Measurements from ENCODE around the gene PYGB.

PYGB gene

DNA sequence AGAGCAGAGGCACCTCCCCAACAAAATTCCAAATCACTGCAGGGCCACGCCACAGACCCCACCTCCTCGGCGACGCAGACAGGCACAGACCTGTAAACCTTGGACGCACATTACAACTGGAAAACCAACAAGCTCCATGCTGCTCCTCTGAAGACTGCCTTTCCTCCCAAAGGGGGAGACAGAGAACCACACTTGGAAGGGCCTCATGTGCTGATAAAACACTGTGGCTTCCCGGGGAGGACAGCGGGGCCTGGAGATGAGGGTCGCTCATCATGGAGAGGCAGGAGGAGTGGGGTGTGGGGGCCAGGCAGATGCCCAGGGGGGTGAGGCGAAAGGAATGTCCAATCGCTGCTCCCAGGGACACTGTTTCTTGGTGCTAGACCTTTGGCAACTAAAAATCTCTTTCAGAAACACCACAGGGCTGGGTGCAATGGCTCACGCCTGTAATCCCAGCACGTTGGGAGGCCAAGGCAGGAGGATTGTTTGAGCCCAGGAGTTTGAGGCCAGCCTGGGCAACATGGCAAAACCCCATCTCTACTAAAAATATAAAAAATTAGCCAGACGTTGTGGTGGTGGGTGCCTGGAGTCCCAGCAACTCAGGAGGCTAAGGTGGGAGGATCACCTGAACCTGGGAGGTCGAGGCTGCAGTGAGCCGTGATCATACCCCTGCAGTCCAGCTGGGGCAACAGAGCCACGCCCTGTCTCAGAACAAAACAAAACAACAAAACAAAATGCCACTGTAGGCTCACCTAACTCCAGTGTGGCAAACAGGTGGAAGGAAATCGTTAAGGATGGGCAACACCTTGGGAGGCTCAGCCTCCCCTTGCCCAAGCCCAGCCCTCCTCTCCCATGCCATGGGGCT lies 88.9 kb downstream of the PYGB start:
- DNase-seq (ENCODE audit: low read depth), result peak; percentile 32

DNA sequence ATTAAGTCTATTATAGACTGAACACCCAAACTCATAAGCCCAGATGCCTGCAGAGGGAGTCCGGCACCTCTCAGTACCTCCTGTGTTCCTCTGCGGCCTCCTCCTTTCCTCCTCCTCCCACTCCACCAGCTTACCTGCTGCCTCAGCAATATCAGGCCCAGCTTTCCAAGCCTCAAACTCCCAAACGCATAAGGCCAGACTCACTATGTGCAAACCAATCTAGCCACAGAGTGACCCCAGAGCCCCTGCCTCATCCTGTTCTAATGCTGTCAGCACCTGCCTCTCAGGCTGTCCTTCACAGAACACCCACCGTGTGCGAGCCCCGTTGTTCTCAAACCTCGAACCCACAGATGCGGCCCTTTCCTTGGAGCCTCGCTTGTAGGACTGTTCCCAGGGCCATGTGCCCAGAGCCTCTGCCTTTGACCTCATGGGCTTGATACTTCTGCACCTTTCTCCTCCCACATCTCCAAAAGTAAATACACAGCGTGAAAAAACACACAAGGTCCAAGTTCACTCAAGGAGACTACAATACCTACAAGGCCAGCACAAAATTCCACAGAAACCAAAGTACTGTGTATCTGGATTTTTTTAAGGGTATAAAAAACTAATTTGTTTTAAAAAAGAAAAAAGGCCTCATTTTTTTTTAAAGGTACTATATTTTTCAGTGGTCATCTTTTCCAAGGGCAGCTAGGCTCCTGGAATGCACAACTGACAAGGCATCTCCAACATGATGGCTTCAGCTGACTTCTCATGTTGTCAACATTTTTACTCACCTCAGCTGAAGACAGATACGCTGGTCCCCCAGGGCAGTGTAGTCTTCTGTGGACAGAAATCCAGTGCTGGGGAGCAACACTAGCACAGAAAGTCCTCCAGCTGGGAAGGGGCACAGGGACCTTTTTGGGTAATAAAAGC lies 90.5 kb downstream of the PYGB start:
- no peak for DNase-seq (ENCODE audit: low read depth)

DNA sequence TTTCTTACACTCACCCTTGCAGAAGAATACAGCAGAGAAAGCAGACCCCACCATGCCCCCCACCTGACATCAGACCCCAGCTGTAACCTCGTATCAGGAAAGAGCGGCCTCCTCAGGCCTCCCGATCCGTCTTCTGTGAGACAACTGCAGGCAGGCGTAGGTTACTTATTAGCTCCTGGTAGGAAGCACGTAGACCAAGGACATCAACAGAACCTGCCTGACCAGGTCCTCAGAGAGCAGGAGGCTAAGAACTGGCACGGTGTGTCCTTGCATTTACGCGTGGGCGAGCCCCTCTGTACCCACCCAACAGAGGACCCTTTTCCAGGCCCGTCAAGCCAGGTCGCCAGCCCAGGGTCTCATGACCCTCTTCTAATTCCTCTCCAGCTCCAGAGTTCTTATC lies 91.7 kb downstream of the PYGB start:
- no peak for DNase-seq (ENCODE audit: low read depth)

DNA sequence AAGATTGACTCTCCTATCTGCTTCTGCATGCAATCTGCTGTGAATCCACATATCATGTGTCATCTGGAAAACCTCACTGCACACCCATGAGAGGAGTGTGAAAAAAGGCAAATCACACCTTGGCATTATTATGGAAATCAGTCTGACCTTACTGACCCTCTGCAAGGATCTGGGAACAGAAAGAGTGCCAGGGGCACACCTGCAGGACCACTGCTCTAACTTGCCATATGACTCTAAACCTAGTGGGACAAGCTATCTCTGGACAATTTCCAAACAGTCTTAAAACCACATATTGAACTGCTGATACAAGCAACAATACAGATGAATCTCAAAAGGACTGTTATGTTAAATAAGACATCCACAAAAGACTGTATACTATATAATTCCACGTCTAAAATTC lies 92.5 kb downstream of the PYGB start:
- no peak for DNase-seq (ENCODE audit: low read depth)

- DNase-seq (ENCODE audit: low read depth), result no peak
These were observed 94.1 kb downstream of the PYGB start for GRCh38 chr20:25341716-25342680.

DNA sequence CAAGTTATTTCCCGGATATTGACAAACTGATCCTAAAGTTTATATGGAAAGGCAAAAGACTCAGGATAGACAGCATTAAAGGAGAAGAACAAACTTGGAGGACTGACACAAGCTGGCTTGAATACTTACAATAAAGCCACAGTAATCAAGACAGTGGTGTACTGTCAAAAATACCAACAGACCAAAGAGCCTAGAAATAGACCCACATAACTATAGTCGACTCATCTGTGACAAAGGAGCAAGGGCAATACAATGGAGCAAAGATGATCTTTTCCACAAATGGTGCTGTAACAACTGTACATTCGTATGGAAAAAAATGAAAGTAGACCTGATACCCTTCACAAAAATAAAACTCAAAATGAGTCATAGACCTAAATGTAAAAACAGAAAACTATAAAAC lies 96.7 kb downstream of the PYGB start:
- no peak for DNase-seq (ENCODE audit: low read depth)

DNA sequence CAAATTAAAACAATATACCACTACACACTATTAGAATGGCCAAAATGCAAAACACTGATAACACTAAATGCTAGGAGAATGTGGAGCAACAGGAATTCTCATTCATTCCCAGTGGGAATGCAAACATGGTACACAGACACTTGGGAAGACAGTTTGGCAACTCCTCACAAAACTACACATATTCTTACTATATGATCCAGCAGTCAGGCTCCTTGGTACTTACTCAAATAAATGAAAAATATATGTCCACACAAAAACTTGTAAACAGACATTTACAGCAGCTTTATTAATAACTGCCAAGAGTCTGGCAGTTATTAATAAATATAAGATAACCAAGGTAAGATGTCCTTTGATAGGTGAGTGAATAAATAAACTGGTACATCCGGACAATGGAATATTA lies 97.8 kb downstream of the PYGB start:
- DNase-seq (ENCODE audit: low read depth), result no peak

GRCh38 chr20:25346349-25346748 lies 98.5 kb downstream of the PYGB start:
- DNase-seq (ENCODE audit: low read depth), result no peak
